GM11168 (cell line): Measurements from ENCODE around the gene SLC26A8.
"Not testable (repeated sequence)": the region's sequence is repeated elsewhere in the genome, so short reads cannot be mapped to it uniquely, and the experiment has no call there.

Source experiments
- in situ Hi-C: fragments of 300-500 bp; cut with MboI; formaldehyde crosslinking; loops from one replicate; pipeline ENCODE4 v1.12.0; 2022; ENCODE audit warnings: low sequenced_read_pairs; ENCODE audit not compliant: unreplicated experiment

Gene SLC26A8

DNA sequence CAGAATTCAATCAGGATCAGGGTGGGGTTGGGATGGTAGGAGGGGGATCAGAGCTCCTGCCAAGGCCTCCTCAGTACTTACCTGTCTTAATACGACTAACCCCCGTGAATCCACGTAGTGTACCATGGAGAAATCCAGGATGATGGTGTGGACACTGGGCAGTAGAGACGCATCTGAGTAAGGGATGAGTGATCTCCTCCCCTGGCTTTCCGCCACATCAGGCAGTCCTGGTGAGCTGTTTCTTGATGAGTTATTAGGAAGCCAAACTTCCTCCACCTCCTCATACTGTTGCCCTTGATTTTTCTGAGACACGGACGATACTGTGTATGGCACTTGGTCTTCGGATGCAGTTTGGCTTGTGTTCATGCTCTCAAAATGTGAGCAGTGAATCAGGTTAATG, 69.4 kb downstream of the SLC26A8 start:
- in situ Hi-C loops, result no loop called here

- in situ Hi-C loops, result no loop called here
Observed at GRCh38 chr6:35954333-35954732, 70.1 kb downstream of the SLC26A8 start.

DNA sequence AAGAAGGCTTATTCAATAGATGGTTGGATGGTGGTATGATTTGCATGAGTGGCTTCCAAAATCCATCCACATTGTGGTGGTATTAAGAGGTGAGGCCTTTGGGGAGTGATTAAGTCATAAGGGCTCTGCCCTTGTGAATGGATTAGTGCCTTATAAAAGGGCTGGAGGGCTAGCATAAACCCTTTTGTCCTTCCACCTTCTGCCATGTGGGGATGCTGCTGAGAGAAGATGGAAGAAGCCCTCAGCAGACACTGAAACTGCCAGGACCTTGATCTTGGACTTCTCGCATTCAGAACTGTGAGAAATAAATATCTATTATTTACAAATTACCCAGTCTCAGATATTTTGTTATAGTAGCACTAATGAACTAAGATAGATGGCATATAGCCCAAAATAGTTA, 75.7 kb downstream of the SLC26A8 start:
- in situ Hi-C loops, result no loop called here

DNA sequence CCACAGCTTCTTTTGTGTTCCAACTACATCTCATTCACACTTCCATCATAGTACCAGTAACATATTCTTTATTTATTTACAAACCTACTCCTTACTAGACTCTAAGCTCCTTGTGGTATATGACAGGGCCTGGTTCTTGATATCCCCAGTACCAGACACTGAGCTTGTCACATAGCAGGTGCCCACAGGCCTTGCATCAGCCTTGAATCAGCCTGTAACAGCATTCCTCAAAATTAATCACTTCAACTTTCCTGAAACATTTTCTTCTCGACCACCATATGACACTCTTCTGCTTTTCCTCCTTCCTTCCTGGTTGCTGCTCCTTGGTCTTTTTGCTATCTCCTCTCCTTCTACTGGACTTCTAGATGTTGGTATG, 78.8 kb downstream of the SLC26A8 start:
- in situ Hi-C loops, result no loop called here

GRCh38 chr6:35943390-35943789, 81.1 kb downstream of the SLC26A8 start:
- in situ Hi-C loops, result no loop called here

GRCh38 chr6:35942355-35942754, 82.1 kb downstream of the SLC26A8 start:
- in situ Hi-C loops, result no loop called here

GRCh38 chr6:35941170-35941569, 83.3 kb downstream of the SLC26A8 start:
- in situ Hi-C loops, result not testable (repeated sequence)

DNA sequence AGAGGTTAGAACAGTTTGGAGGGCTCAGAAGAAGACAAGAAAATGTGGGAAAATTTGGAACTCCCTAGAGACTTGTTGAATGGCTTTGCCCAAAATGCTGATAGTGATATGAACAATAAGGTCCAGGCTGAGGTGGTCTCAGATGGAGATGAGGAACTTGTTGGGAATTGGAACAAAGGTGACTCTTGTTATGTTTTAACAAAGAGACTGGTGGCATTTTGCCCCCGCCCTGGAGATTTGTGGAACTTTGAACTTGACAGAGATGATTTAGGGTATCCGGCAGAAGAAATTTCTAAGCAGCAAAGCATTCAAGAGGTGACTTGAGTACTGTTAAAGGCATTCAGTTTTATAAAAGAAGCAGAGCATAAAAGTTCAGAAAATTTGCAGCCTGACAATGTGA, 84.4 kb downstream of the SLC26A8 start:
- in situ Hi-C loops, result not testable (repeated sequence)

DNA sequence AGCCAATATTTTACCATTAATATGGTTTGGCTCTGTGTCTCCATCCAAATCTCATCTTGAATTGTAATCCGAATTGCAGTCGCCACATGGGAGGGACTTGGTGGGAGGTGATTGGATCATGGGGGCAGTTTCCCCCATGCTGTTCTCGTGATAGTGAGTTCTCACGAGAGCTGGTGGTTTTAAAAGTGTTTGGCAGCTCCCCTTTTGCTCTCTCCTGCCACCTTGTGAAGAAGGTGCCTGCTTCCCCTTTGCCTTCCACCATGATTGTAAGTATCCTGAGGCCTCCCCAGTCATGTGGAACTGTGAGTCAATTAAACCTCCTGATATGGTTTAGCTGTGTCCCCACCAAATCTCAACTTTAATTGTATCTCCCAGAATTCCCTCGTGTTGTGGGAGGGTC, 85.2 kb downstream of the SLC26A8 start:
- in situ Hi-C loops, result not testable (repeated sequence)

- in situ Hi-C loops, result no loop called here
Observed at GRCh38 chr6:35936681-35937359, 87.6 kb downstream of the SLC26A8 start.

- in situ Hi-C loops, result no loop called here
Observed at GRCh38 chr6:35935469-35935868, 89.0 kb downstream of the SLC26A8 start.

- in situ Hi-C loops, result no loop called here
Observed at GRCh38 chr6:35933844-35934243, 90.6 kb downstream of the SLC26A8 start.

- in situ Hi-C loops, result not testable (repeated sequence)
Observed at GRCh38 chr6:35931873-35932272, 92.6 kb downstream of the SLC26A8 start.

DNA sequence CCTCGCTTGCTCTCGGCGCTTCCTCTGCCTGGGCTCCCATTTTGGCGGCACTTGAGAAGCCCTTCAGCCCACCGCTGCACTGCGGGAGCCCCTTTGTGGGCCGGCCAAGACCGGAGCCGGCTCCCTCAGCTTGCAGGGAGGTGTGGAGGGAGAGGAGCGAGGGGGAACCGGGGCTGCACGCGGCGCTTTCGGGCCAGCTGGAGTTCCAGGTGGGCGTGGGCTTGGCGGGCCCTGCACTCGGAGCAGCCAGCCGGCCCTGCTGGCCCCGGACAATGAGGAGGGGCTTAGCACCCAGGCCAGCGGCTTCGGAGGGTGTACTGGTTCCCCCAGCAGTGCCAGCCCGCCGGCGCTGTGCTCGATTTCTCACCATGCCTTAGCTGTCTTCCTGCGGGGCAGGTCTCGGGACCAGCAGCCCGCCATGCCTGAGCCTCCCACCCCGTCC, 93.3 kb downstream of the SLC26A8 start:
- in situ Hi-C loops, result no loop called here

GRCh38 chr6:35929601-35930000, 94.8 kb downstream of the SLC26A8 start:
- in situ Hi-C loops, result no loop called here

DNA sequence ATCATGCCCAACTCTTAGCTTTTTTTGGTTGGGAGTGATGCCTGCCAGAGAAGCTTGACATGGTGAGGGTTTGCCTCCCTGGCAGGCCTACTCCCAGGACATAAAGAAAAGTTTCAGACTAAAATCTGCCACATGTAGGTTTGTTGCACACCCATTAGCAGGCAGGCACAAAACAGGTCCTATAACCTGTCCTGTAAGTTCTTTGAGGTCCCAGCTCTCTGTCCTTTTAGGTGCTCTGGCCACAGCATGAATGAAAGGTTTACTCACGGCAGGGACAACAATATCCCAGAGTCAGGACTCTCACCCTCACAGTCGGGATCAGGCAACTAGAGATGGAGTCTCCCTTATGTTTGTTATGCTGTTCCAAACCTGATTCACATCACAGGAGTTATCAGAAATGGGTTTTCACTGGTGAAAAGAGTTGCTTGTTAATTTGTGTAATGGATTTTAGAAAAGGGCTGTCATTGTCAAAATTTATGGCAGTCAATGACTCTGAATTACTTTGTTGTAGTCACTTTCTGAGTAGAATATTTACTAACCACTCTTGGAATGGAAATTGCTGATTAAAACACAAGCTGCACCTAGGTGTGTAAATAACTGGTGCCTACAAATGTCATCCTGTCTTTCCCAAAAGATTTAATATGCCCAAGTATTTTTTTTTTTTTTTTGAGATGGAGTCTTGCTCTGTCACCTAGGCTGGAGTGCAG, 97.8 kb downstream of the SLC26A8 start:
- in situ Hi-C loops, result no loop called here

DNA sequence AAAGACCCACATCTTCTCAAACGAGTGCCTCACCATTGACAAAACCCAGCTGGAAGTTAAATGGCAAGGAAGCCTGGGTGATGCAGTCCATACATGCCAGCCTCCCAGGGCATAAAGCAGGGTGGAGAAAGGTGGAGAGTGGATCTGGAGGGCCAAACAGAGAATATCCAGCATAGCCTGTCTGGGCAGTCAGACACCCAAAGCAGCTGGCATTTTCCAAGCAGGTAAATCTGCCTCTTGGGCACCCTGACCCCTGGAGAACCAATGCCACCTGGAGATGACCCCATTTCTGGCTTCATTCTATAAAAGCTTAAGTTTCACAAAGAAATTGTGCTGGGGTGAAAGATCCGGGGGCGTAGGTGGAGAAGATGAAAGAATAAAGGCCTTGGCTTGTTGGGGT, 98.5 kb downstream of the SLC26A8 start:
- in situ Hi-C loops, result no loop called here

DNA sequence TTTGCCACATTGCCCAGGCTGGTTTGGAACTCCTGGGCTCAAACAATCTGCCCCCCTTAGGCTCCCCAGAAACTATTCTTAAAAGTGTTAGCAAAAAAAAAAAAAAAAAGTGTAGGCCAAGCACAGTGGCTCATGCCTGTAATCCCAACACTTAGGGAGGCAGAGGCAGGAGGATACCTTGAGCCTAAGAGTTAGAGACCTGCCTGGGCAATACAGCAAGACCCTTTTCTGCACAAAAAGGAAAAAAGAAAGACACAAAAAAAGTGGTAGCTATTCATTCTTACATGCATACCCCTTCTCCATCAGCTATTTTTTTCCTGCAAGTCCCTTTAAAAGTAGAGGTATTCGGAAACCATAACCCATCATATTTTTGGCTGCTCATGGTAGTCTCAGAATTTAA, 100.3 kb downstream of the SLC26A8 start:
- in situ Hi-C loops, result no loop called here

DNA sequence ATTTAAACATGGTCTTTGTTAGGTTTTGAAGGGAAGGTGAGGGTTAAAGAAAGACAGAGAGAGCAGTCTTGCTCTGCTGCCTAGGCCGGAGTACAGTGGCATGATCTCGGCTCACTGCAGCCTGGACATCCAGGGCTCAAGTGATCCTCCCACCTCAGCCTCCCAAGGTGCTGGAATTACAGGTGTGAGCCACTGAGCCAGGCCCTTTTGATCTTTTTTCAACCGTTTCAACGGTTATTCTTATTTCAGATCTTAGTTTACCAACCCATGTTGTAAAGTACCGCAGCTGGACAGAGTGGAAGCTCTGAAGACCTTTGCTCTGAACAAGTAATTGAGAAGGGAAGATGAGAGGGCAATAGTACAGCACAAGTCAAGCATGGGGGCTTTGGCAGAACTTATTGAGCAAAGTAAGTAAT, 102.3 kb downstream of the SLC26A8 start:
- in situ Hi-C loops, result no loop called here

DNA sequence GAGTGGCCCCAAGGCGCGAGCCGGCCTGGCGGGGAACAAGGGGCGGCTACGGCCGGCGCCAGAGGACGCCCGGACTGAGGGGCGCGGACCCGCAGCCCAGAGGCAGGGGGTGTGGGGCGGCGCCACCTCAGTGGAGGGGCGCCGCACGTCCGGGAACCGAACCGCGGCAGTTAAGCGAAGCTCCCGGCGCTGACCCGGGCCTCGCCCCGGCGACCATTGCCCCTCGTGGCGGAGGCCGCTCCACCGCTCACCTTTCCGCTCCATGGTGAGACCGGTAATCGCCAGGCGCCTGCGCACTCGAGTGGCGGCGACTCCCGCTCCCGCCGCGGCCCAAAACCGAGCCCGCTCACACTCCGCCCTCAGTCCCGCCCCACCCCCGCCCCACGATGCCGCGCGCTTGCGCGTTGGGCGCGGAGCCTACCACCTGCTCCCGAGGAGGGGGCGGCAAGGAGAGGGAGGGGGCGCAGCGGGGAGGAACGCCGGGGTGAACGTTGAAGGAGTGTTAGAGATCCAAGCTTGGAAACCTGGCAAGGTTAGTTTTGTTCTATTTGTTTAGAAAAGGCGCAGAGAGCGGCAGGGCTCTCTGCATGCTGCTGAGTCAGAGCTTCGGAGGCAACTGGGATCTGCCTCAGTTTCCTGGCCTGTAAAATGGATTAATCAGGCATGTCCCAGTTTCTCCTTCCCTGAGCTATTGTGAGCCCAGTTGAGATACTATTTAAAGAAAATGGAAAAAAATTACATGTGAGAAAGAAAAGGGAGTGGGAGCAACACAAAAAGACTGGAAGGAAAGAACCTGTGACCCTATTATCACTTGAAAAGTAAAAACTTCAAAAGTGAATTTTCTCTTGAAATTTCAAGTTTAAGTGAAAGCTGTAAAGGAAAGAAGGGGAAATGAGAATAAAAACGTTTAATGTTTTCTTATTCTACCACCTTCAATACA, 103.4 kb downstream of the SLC26A8 start, which contains the start of gene SRPK1:
SRPK1 (minus strand) TSS at position 306 of the 940 bp plus-strand sequence; CDS start at position 264, 42 bp downstream.
- in situ Hi-C loops, result no loop called here
